ENCODE results near the gene MOCS3.

DNA sequence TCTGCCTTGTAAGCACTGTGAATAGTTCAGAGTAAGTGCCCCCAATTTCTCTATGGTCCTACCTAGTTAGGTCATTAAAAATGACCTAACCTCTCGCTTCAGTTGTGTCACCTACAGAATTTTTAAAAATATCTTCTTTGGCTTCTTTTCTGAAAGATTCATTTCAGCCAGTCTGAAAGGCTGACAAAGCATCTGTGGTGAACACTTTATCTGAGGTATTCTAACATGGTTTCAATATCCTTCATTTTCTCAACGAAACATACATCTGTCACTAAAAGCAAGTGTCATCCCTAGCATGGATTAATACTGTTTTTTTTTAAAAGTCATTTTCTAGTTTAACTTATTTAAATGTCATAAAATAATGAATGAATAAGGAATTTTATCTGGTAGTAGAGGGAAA is 5.4 kb upstream of the MOCS3 start:
- TF ChIP-seq CTCF (IDR thresholded peaks at IDR 0.05) (no peak), SIN3A (IDR thresholded peaks at IDR 0.05; ENCODE audit: borderline replicate concordance, insufficient read depth, low read depth, low read length) (no peak), TCF7L2 (IDR thresholded peaks at IDR 0.05; ENCODE audit: low read depth, low read length) (no peak), POLR2AphosphoS5 (IDR thresholded peaks at IDR 0.05; ENCODE audit: low read depth, low read length) (no peak)

All from Panc1 (cell line).